WI38 (cell line): ENCODE data around the gene CLDN12.

Source experiments
- H3K4me3 ChIP-seq: 2 replicates; pipeline ENCODE4 v1.5.1; 2011; ENCODE audit warnings: low read depth, mild to moderate bottlenecking, control low read depth, low read length
- CTCF ChIP-seq: IDR thresholded peaks from 2 replicates; pipeline ENCODE4 v1.5.1; 2012; ENCODE audit warnings: low read depth, mild to moderate bottlenecking, control low read depth, low read length

CLDN12 gene

GRCh38 chr7:90458104-90458503, 54.8 kb downstream of the CLDN12 start:
- no peak for TF ChIP-seq CTCF
- no peak overlapping the region for H3K4me3 ChIP-seq

- no peak for TF ChIP-seq CTCF
- no peak overlapping the region for H3K4me3 ChIP-seq
Measured at GRCh38 chr7:90459888-90460287, 56.6 kb downstream of the CLDN12 start.

GRCh38 chr7:90461219-90461618, 58.0 kb downstream of the CLDN12 start:
- TF ChIP-seq CTCF, result no peak
- no peak overlapping the region for H3K4me3 ChIP-seq

- peak overlapping the region; percentile 34 for H3K4me3 ChIP-seq
Measured at GRCh38 chr7:90463151-90463628, 59.9 kb downstream of the CLDN12 start.
